ENCODE results near the gene SLC29A1.
A peak's percentile ranks its signal among the peaks of the same experiment; 100 is the strongest.

The SLC29A1 gene

DNA sequence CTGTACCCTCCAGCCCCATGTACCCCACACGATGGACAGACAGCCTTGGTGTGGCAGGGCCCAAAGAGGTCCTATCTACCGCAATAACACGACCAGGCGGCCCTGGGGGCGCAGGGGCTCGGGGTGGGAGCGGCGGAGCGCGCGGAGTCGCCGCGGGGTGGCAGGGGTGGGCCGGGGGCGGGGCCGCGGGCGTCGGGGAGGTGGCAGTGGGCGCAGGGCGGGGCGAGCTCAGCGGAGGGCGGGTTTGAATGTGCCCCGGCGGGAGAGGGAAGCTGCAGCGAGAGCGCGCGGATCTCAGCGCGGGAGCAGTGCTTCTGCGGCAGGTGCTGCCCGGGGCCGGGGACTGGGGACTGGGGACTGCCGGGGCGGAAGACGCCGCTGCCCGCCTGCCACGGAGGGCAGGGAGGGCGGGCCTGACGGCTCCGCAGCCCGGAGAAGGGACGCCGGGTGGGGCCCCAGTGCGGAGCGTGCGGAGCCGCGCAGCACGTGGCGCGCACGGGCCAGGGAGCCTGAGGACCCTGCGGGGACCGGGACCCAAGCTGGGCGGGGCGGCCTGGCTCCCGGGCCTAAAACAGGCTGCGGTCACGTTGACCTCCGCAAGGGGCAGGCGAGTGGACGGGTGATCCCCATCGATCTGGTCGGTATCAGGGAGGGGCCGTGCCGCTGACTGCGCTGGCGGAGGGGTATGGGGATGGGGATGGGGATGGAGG is at the start of gene SLC29A1:
Gene SLC29A1 (plus strand): TSS at position 277 of the 710 bp plus-strand sequence. CDS start 3,719 bp downstream, outside the sequence.
- no peak for TF ChIP-seq EZH2phosphoT487 (IDR thresholded peaks at IDR 0.05; ENCODE audit: low read depth)
- TF ChIP-seq, protein P1, sequence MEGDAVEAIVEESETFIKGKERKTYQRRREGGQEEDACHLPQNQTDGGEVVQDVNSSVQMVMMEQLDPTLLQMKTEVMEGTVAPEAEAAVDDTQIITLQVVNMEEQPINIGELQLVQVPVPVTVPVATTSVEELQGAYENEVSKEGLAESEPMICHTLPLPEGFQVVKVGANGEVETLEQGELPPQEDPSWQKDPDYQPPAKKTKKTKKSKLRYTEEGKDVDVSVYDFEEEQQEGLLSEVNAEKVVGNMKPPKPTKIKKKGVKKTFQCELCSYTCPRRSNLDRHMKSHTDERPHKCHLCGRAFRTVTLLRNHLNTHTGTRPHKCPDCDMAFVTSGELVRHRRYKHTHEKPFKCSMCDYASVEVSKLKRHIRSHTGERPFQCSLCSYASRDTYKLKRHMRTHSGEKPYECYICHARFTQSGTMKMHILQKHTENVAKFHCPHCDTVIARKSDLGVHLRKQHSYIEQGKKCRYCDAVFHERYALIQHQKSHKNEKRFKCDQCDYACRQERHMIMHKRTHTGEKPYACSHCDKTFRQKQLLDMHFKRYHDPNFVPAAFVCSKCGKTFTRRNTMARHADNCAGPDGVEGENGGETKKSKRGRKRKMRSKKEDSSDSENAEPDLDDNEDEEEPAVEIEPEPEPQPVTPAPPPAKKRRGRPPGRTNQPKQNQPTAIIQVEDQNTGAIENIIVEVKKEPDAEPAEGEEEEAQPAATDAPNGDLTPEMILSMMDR (IDR thresholded peaks at IDR 0.05; ENCODE audit: low read depth, low read length): no peak; the same call in 1 of the 2 replicates
- H3K27me3 ChIP-seq (ENCODE audit: low read depth, low read length): no peaks in the 10 kb centered on the region
- H3K79me2 ChIP-seq (ENCODE audit: low read length): peaks cover 54% of the 10 kb centered on the region
- no peaks in the 10 kb centered on the region for H3K9me3 ChIP-seq (ENCODE audit: insufficient read depth, low read length)
- peaks cover 21% of the 10 kb centered on the region for H3K36me3 ChIP-seq (replicated peaks; ENCODE audit: low read depth, low read length)
- 0 out of 2 replicates have a peak within 1 kb of the TSS, but pooled peaks have one; percentile 49 for H2AFZ ChIP-seq (ENCODE audit: low read depth, low read length)
- peaks cover 57% of the 10 kb centered on the region for H3K4me1 ChIP-seq (ENCODE audit: low read length)
- peak within 1 kb of the TSS; percentile 49 for H3K27ac ChIP-seq (ENCODE audit: low read length)
- peak within 1 kb of the TSS; percentile 83 for H3K4me3 ChIP-seq (ENCODE audit: low read length)
- H4K20me1 ChIP-seq (ENCODE audit: insufficient read depth, low read length): peaks cover 37% of the 10 kb centered on the region
- H3K4me2 ChIP-seq (ENCODE audit: low read length): peak within 1 kb of the TSS; percentile 96
- H3K9ac ChIP-seq (ENCODE audit: low read length): peak within 1 kb of the TSS; percentile 79

DNA sequence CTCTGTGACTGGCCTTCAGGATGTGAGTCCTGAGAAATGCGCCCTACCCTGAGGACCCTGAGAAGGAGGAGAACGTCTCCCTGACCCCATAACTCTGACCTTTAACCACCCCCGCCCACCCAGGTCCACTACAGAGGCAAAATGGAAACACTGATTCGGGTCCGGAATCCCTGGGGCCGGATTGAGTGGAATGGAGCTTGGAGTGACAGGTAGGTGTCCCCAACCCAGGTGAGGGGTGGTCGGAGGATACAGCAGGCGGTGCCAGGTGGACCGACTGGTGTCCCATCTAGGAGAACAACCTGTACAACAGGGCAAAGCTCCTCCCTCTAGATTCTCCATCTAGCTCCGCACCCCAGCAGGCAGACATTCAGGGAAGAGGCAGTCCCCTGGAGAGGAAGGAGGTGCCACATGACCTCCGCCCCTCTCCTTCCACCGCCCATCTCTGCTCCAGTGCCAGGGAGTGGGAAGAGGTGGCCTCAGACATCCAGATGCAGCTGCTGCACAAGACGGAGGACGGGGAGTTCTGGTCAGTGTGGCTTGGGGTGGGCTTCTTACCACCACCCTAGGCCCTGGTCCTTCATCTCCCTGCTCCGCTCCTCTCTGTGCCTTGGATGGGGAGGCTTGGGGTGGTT is 47.1 kb upstream of the SLC29A1 start:
- no peak overlapping the region for H3K27ac ChIP-seq (ENCODE audit: low read length)
- H3K9ac ChIP-seq (ENCODE audit: low read length): peak overlapping the region; percentile 63
- H3K27me3 ChIP-seq (ENCODE audit: low read depth, low read length): peaks cover under 1% of the 10 kb centered on the region
- no peaks in the 10 kb centered on the region for H3K36me3 ChIP-seq (replicated peaks; ENCODE audit: low read depth, low read length)
- H4K20me1 ChIP-seq (ENCODE audit: insufficient read depth, low read length): no peaks in the 10 kb centered on the region
- no peaks in the 10 kb centered on the region for H3K79me2 ChIP-seq (ENCODE audit: low read length)
- peak overlapping the region; percentile 73 for H2AFZ ChIP-seq (ENCODE audit: low read depth, low read length)
- no peak for TF ChIP-seq EZH2phosphoT487 (IDR thresholded peaks at IDR 0.05; ENCODE audit: low read depth)
- TF ChIP-seq, protein P1 (IDR thresholded peaks at IDR 0.05; ENCODE audit: low read depth, low read length): no peak
- peak overlapping the region; percentile 79 for H3K4me3 ChIP-seq (ENCODE audit: low read length)
- no peaks in the 10 kb centered on the region for H3K9me3 ChIP-seq (ENCODE audit: insufficient read depth, low read length)
- peak overlapping the region; percentile 97 for H3K4me2 ChIP-seq (ENCODE audit: low read length)
- H3K4me1 ChIP-seq (ENCODE audit: low read length): peaks cover 51% of the 10 kb centered on the region

DNA sequence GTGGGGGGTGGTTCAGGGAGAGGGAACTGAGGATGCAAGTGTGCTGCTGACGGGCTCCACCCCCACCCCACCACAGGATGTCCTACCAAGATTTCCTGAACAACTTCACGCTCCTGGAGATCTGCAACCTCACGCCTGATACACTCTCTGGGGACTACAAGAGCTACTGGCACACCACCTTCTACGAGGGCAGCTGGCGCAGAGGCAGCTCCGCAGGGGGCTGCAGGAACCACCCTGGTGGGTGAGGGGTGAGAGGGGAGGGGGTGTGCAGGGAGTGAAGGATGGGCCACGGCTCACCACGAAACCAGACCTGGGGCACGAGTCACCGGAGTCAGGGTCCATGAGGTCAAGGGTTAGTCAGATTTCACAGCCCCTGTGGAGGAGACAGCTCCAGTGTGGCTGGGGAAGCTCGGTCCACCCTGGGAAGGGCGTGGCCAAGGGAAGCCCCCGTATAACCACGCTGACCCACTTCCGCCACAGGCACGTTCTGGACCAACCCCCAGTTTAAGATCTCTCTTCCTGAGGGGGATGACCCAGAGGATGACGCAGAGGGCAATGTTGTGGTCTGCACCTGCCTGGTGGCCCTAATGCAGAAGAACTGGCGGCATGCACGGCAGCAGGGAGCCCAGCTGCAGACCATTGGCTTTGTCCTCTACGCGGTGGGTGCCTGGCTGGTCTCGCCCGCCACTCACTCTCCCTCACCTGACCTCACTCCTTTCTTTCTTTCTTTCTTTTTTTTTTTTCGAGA is 46.5 kb upstream of the SLC29A1 start:
- no peak overlapping the region for H3K27ac ChIP-seq (ENCODE audit: low read length)
- peak overlapping the region; percentile 79 for H3K4me3 ChIP-seq (ENCODE audit: low read length)
- H4K20me1 ChIP-seq (ENCODE audit: insufficient read depth, low read length): no peaks in the 10 kb centered on the region
- H3K36me3 ChIP-seq (replicated peaks; ENCODE audit: low read depth, low read length): no peaks in the 10 kb centered on the region
- no peak for TF ChIP-seq EZH2phosphoT487 (IDR thresholded peaks at IDR 0.05; ENCODE audit: low read depth)
- TF ChIP-seq, protein P1 (IDR thresholded peaks at IDR 0.05; ENCODE audit: low read depth, low read length): no peak
- H3K4me1 ChIP-seq (ENCODE audit: low read length): peaks cover 44% of the 10 kb centered on the region
- H3K4me2 ChIP-seq (ENCODE audit: low read length): peak overlapping the region; percentile 97
- H3K27me3 ChIP-seq (ENCODE audit: low read depth, low read length): no peaks in the 10 kb centered on the region
- no peaks in the 10 kb centered on the region for H3K9me3 ChIP-seq (ENCODE audit: insufficient read depth, low read length)
- peak overlapping the region; percentile 73 for H2AFZ ChIP-seq (ENCODE audit: low read depth, low read length)
- no peaks in the 10 kb centered on the region for H3K79me2 ChIP-seq (ENCODE audit: low read length)
- peak overlapping the region; percentile 63 for H3K9ac ChIP-seq (ENCODE audit: low read length)
